Breast epithelium (tissue), 4 donors: ENCODE data around the gene RAP1GAP2. TPM values are rescaled to one million over a fixed set of nuclear protein-coding genes. Genes with fewer than 3 reads are reported as not detected.

Source experiments
- DNase-seq, 2 donors: peaks; one replicate each; pipeline ENCODE4 v3.0.0-alpha.2; 2019; ENCODE audit warnings: low spot score in 2 of 2
- H3K27ac ChIP-seq, 2 donors: fragments of 200-600 bp; sonication (generic) in 1 of 2; one replicate each; pipeline ENCODE4 v1.5.1; 2016 to 2019; ENCODE audit warnings: mild to moderate bottlenecking in 1 of 2
- H3K27me3 ChIP-seq, 2 donors: fragments of 200-600 bp; sonication (generic) in 1 of 2; one replicate each; pipeline versions ENCODE4 v1.5.1 to v1.6.0; 2017 to 2019; ENCODE audit warnings: control low read depth in 1 of 2, mild to moderate bottlenecking in 1 of 2
- H3K36me3 ChIP-seq: fragments of 200-600 bp; one replicate; pipeline ENCODE4 v1.5.1; 2019
- H3K4me1 ChIP-seq, 2 donors: fragments of 200-600 bp; sonication (generic); one replicate each; pipeline ENCODE4 v1.5.1; 2016 to 2019; ENCODE audit warnings: control low read depth in 1 of 2
- H3K4me3 ChIP-seq, 3 donors: fragments of 200-600 bp; sonication (generic); 1 replicate in 2 of 3; 2 replicates in 1 of 3; pipeline ENCODE4 v1.5.1; 2016 to 2019; ENCODE audit warnings: mild to moderate bottlenecking in 3 of 3, moderate library complexity in 2 of 3
- H3K9me3 ChIP-seq, 2 donors: fragments of 200-600 bp; sonication (generic) in 1 of 2; one replicate each; pipeline ENCODE4 v1.5.1; 2016 to 2019; ENCODE audit warnings: control low read depth in 1 of 2
- POLR2A ChIP-seq: fragments of 450-650 bp; IDR thresholded peaks from one replicate; pipeline ENCODE4 v1.6.1; 2016; ENCODE audit warnings: antibody characterized with exemption, mild to moderate bottlenecking, moderate library complexity
- POLR2AphosphoS5 ChIP-seq, 3 donors: sonication (generic); formaldehyde crosslinking; IDR thresholded peaks; one replicate each; pipeline ENCODE4 v1.6.1; 2017; ENCODE audit warnings: antibody characterized with exemption in 3 of 3
- intact Hi-C: fragments of 100-400 bp; cut with DNase I; formaldehyde crosslinking; loops from one replicate; pipeline ENCODE4 v1.15.1; 2023; ENCODE audit warnings: low total_unique reads
- total RNA-seq, 3 donors: library from RNA; depleted of rRNA; stranded (reverse); fragments of >200 nt; gene quantifications; one replicate each; pipeline ENCODE4 v1.1.0, GENCODE V29; 2016
- TF ChIP-seq, protein P1 (sequence below), 3 donors: fragments of 450-650 bp; IDR thresholded peaks; one replicate each; pipeline ENCODE4 v1.5.1; 2016 to 2017; ENCODE audit warnings: antibody characterized with exemption in 3 of 3, mild to moderate bottlenecking in 3 of 3, moderate library complexity in 3 of 3

Gene RAP1GAP2
- total RNA-seq, 3 donors from 2014 or later: 5.3 to 23.4 (median 10.8) TPM

DNA sequence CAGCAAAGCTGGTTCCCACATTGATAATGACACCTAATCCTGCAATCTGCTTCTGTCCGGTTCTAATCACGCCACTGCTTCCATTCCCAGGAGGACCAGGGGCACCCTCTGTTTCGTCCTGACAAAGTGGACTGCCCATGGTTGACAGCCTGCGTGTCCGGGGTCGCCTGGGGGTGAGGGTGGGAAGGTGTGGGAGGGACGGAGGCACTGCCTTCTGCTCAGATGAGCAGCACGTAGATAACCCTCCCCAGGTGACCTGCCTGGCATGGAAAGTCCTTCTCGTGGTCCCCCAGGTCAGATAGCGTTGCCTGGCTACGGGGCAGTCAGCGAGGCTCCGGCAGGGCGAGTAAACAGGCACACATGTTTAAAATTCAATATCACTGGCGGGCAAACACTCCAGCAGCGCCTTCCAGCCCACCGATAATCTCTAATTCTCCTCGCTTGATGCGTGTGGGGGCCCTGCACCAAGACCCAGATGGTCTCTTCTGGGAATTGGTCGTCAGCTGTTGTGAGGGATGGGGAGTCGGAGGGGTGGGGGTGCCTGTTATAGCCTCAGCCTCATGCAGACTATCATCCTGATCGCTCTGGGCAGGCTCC lies 132.2 kb downstream of the RAP1GAP2 start:
- no peaks in the 10 kb centered on the region for H3K9me3 ChIP-seq
- intact Hi-C loops: no loop called here
- no peak overlapping the region for H3K4me3 ChIP-seq
- H3K27ac ChIP-seq: no peak overlapping the region
- TF ChIP-seq, protein P1, sequence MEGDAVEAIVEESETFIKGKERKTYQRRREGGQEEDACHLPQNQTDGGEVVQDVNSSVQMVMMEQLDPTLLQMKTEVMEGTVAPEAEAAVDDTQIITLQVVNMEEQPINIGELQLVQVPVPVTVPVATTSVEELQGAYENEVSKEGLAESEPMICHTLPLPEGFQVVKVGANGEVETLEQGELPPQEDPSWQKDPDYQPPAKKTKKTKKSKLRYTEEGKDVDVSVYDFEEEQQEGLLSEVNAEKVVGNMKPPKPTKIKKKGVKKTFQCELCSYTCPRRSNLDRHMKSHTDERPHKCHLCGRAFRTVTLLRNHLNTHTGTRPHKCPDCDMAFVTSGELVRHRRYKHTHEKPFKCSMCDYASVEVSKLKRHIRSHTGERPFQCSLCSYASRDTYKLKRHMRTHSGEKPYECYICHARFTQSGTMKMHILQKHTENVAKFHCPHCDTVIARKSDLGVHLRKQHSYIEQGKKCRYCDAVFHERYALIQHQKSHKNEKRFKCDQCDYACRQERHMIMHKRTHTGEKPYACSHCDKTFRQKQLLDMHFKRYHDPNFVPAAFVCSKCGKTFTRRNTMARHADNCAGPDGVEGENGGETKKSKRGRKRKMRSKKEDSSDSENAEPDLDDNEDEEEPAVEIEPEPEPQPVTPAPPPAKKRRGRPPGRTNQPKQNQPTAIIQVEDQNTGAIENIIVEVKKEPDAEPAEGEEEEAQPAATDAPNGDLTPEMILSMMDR (IDR thresholded peaks at IDR 0.05): no peak
- TF ChIP-seq POLR2A (no peak), POLR2AphosphoS5 (IDR thresholded peaks at IDR 0.05) (no peak)
- H3K4me1 ChIP-seq: no peaks in the 10 kb centered on the region
- DNase-seq: no peak
- H3K36me3 ChIP-seq: no peaks in the 10 kb centered on the region
- H3K27me3 ChIP-seq: no peaks in the 10 kb centered on the region

DNA sequence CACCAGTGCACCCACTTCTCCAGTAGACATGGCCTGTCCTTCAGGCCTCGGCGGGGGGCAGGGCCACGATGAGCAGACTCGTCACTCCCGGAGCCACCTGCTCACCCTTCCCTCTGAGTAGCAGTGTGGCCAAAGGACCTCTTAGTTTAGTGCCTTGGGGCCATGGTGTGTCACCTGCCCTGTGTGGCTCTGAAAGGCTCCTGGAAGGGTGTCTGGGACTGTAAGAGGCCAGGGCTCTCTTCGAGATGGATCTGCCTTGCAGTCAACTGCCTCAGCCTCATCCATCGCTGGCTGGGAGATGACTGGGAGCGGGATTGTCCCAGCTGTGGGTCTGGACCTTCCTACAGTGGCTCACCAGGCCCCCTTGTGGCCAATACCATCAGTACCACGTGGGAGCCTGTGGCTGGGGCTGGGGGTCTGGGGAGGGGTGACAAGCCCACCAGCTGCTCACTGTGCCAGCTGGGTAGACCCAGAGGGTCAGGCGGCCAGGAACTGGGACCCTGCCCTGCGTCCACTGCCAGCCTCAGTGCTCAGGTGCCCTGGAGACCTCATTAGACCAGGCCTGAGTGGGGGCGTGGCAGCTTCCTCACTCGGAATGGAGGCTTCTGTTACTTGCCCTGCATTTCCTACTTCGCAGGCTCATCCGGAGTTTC lies 133.8 kb downstream of the RAP1GAP2 start:
- intact Hi-C loops: no loop called here
- no peaks in the 10 kb centered on the region for H3K27me3 ChIP-seq
- H3K4me1 ChIP-seq: no peaks in the 10 kb centered on the region
- no peak for DNase-seq
- H3K36me3 ChIP-seq: no peaks in the 10 kb centered on the region
- no peak overlapping the region for H3K27ac ChIP-seq
- H3K4me3 ChIP-seq: no peak overlapping the region
- no peak for TF ChIP-seq POLR2A
- TF ChIP-seq, protein P1 (IDR thresholded peaks at IDR 0.05): peak in 1 of 3 donors; percentile 26
- no peaks in the 10 kb centered on the region for H3K9me3 ChIP-seq

DNA sequence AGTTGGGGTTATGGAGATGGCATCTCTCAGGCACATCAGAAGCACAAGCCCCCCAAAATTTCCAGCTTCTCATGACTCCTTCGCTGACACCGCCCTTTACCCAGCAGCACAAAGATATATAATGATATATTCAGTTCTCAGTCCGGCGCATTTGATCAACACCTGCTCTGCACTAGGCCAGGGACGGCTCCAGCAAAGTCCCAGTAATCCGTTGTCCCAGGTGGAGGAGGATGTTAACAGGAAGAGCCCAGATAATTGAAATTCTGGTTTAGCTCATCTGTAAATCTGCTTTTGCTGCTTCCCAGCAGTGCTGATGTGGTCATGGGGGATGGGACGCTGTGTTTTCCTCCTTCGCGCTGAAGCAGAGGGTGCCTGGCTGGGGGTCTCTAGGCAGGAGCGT lies 135.6 kb downstream of the RAP1GAP2 start:
- TF ChIP-seq POLR2A (no peak), POLR2AphosphoS5 (IDR thresholded peaks at IDR 0.05) (no peak)
- TF ChIP-seq, protein P1 (IDR thresholded peaks at IDR 0.05): no peak
- Histone ChIP-seq H3K9me3 (no peaks in the 10 kb centered on the region), H3K27ac (no peak overlapping the region), H3K27me3 (no peaks in the 10 kb centered on the region), H3K4me3 (no peak overlapping the region), H3K36me3 (no peaks in the 10 kb centered on the region), H3K4me1 (no peaks in the 10 kb centered on the region)
- no peak for DNase-seq
- intact Hi-C loops: no loop called here

DNA sequence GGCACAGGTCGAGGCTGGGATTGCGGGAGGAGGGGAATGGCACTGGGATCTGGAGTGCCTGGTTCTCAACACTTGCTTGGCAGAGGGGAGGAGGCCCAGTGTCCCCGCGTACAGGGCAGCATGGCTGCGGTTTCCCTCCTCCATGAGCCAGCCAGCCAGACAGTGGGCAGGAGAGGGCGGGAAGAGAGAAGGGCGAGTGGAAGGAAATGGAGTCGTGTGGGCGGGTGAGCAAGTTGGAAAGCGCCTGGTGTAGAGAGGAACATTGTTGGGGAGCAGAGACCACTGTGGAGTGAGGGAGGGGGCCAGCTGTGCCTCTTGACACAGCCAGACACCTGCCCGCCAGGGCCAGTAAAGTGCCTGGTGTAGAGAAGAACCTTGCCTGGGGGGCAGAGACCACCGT lies 136.7 kb downstream of the RAP1GAP2 start:
- Histone ChIP-seq H3K4me1 (no peaks in the 10 kb centered on the region), H3K4me3 (no peak overlapping the region), H3K27ac (no peak overlapping the region), H3K27me3 (no peaks in the 10 kb centered on the region), H3K36me3 (no peaks in the 10 kb centered on the region), H3K9me3 (no peaks in the 10 kb centered on the region)
- DNase-seq: no peak
- TF ChIP-seq, protein P1 (IDR thresholded peaks at IDR 0.05): no peak
- TF ChIP-seq POLR2A (no peak), POLR2AphosphoS5 (IDR thresholded peaks at IDR 0.05) (no peak)
- intact Hi-C loops: no loop called here

DNA sequence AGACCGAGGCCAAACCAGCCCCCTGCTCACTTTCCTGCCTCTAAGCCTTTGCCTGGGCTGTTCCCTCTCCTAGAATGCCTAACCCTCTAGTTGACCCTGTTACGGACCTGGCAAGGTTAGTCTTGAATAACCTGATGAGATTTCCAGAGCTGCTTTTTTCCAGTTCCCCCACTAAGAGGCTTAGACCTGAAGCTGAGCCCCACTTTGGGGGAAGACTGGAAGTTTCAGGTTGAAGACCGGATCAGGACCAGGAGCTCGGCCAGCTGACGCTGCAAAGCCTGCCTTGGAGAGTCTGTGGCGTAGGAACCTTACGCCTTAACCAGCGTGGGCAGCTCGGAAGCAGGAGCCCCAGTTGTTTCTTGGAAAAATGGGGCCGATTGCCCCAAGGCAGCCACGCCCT lies 137.4 kb downstream of the RAP1GAP2 start:
- H3K36me3 ChIP-seq: no peaks in the 10 kb centered on the region
- intact Hi-C loops: no loop called here

More for the DNA sequence above, 137.4 kb downstream of the RAP1GAP2 start:
- Histone ChIP-seq H3K4me1 (no peaks in the 10 kb centered on the region), H3K4me3 (no peak overlapping the region), H3K27me3 (no peaks in the 10 kb centered on the region), H3K27ac (no peak overlapping the region), H3K9me3 (no peaks in the 10 kb centered on the region)
- DNase-seq: no peak
- TF ChIP-seq, protein P1 (IDR thresholded peaks at IDR 0.05): no peak
- TF ChIP-seq POLR2A: no peak
- no peak for TF ChIP-seq POLR2AphosphoS5 (IDR thresholded peaks at IDR 0.05)
